ENCODE results near the gene CNTROB. TPM values are rescaled to one million over a fixed set of nuclear protein-coding genes. Genes with fewer than 3 reads are reported as not detected.

Gene CNTROB
- total and polyA plus RNA-seq, 2 donors (not counting 1 experiment from before 2014, with no cell fraction given): 23.1 to 34.8 TPM

DNA sequence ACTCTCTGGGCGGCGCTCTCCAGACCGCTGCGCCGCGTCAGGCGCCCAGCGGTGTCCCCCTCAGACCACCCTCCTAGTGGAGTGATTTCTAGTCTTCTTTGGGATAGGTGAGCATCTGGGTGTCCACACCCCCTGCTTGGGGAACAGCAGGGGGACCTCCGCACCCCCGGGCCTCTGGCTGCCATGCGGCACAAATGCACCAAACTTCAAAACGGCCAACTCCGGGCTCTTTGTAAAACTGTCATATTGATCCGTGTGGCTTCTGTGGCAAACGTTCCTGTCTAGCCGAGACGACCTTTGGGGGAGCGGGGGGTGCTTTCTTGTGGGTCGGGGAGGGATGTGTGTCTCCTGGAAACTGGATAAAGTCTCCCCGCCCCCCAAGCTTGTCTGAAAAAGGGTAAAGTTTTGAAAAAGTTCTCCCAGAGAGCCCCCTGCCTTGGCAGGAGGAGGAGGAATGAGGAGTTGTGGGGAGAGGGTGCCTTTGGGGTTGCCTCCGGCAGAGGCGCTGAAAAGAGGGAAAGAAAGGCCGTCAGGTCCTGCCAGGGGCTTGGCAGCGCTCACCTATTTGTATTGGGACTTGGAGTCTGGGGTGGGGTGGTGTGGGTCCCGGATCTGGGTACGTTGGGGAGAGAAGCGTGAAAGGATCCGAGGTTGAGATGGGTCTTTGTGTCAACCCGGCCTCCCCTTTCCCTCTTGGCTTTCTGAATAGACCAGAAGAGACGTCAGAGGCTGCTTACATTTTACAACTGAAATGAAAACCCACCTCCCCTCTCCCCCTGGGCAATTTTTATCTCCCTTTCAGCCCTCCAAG is 45.6 kb upstream of the CNTROB start:
- TF ChIP-seq, protein P1, sequence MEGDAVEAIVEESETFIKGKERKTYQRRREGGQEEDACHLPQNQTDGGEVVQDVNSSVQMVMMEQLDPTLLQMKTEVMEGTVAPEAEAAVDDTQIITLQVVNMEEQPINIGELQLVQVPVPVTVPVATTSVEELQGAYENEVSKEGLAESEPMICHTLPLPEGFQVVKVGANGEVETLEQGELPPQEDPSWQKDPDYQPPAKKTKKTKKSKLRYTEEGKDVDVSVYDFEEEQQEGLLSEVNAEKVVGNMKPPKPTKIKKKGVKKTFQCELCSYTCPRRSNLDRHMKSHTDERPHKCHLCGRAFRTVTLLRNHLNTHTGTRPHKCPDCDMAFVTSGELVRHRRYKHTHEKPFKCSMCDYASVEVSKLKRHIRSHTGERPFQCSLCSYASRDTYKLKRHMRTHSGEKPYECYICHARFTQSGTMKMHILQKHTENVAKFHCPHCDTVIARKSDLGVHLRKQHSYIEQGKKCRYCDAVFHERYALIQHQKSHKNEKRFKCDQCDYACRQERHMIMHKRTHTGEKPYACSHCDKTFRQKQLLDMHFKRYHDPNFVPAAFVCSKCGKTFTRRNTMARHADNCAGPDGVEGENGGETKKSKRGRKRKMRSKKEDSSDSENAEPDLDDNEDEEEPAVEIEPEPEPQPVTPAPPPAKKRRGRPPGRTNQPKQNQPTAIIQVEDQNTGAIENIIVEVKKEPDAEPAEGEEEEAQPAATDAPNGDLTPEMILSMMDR (IDR thresholded peaks at IDR 0.05): no peak
- no peak for TF ChIP-seq EZH2 (IDR thresholded peaks at IDR 0.05; ENCODE audit: borderline replicate concordance, insufficient read depth, low read depth, low read length, poor library complexity, severe bottlenecking)
- DNase-seq: peak; percentile 55
- no peaks in the 10 kb centered on the region for H3K9me3 Mint-ChIP-seq (ENCODE audit: insufficient read depth)
- H3K4me3 Mint-ChIP-seq: no peak overlapping the region
- ATAC-seq (ENCODE audit: low read depth): peak; percentile 3
- H3K27me3 ChIP-seq (replicated peaks in 1 of 4; ENCODE audit: control extremely low read depth in 1 of 4, control insufficient read depth in 3 of 4, insufficient read depth in 4 of 4, low read length in 3 of 4): no peaks in the 10 kb centered on the region
- no peaks in the 10 kb centered on the region for H3K27me3 Mint-ChIP-seq
- peaks cover 25 to 42% of the 10 kb centered on the region in 2 donors for H3K4me1 ChIP-seq (ENCODE audit: control insufficient read depth in 2 of 2, insufficient read depth in 2 of 2, low read length in 2 of 2)
- H3K27ac Mint-ChIP-seq: no peak overlapping the region
- WGBS (ENCODE audit: insufficient coverage): under 1% methylated on average over 20 of the region's 30 CpGs
- peaks cover 0 to 8% of the 10 kb centered on the region in 2 experiments for H3K36me3 ChIP-seq (replicated peaks in 1 of 2; ENCODE audit: control extremely low read depth in 1 of 2, control insufficient read depth in 1 of 2, extremely low read depth in 1 of 2, insufficient read depth in 2 of 2, low read length in 1 of 2)
- H2AFZ ChIP-seq (ENCODE audit: insufficient read depth, low read depth, low read length, poor library complexity, severe bottlenecking): peak overlapping the region; percentile 69
- ChIA-PET CTCF (interaction anchor here (0.8 to 1.4 kb wide), 6 partner anchors 18 to 171 kb away, joined by 3 to 5 read pairs (median 3); partner anchors contain the start of gene RNF227), POLR2A (interaction anchor here (0.8 to 1.4 kb wide), 2 partner anchors 29 kb away, joined by 4 to 8 read pairs; partner anchors contain the start of genes NAA38 and RNF227)
- peak overlapping the region; percentile 68 for H3K9ac ChIP-seq (ENCODE audit: low read length)
- H3K79me2 ChIP-seq (ENCODE audit: control insufficient read depth, insufficient read depth, low read length): peaks cover 14% of the 10 kb centered on the region
- H3K27ac ChIP-seq (ENCODE audit: low read length in 2 of 2): peak overlapping the region; percentile 46 to 68
- H3K4me2 ChIP-seq (replicated peaks; ENCODE audit: low read depth, low read length, poor library complexity, severe bottlenecking): peak overlapping the region; percentile 86
- no peaks in the 10 kb centered on the region for H3K9me3 ChIP-seq (ENCODE audit: control extremely low read depth in 1 of 3, control insufficient read depth in 2 of 3, insufficient read depth in 1 of 3, low read length in 2 of 3)
- no peaks in the 10 kb centered on the region for H4K20me1 ChIP-seq (ENCODE audit: control insufficient read depth, insufficient read depth, low read length, poor library complexity, severe bottlenecking)
- intact Hi-C loops (cut with micrococcal nuclease): loop anchor here (1.0 to 10.0 kb wide), 4 partner anchors 29 to 142 kb away; partner anchors contain the start of gene CNTROB
- peaks cover 3% of the 10 kb centered on the region for H3K4me1 Mint-ChIP-seq
- peak overlapping the region; percentile 65 to 95 (median 79) for H3K4me3 ChIP-seq (ENCODE audit: control extremely low read depth in 1 of 5, extremely low read depth in 1 of 5, insufficient read depth in 1 of 5, low read depth in 2 of 5, low read length in 4 of 5)
